LNCAP (cell line): ENCODE measurements around the gene TENT5C.

ENCODE experiments used
- TF ChIP-seq, protein P1 (sequence below): fragments of 450-650 bp; IDR thresholded peaks from 2 replicates; pipeline ENCODE4 v1.5.1; 2017; ENCODE audit warnings: mild to moderate bottlenecking

The TENT5C gene

DNA sequence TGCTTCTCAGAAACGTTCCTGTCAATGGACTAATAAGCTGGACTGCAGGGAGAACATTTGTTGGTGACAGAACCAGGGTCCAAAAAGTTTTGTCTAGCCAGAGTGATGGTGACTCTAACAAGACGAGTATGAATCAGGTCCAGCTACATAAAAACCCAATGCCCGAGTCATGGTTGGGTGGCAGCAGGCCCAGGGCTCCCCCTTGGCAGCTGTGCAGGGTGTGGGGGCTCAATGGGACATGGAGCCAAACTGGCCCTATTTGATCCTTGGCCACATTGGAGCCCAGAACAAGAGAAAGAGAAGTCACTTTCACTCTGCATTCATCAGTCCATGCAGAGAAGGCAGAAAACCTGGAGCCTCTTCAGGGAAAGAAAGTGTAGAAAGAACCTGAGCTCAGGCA is 37.9 kb upstream of the TENT5C start:
- TF ChIP-seq, protein P1, sequence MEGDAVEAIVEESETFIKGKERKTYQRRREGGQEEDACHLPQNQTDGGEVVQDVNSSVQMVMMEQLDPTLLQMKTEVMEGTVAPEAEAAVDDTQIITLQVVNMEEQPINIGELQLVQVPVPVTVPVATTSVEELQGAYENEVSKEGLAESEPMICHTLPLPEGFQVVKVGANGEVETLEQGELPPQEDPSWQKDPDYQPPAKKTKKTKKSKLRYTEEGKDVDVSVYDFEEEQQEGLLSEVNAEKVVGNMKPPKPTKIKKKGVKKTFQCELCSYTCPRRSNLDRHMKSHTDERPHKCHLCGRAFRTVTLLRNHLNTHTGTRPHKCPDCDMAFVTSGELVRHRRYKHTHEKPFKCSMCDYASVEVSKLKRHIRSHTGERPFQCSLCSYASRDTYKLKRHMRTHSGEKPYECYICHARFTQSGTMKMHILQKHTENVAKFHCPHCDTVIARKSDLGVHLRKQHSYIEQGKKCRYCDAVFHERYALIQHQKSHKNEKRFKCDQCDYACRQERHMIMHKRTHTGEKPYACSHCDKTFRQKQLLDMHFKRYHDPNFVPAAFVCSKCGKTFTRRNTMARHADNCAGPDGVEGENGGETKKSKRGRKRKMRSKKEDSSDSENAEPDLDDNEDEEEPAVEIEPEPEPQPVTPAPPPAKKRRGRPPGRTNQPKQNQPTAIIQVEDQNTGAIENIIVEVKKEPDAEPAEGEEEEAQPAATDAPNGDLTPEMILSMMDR = no peak

DNA sequence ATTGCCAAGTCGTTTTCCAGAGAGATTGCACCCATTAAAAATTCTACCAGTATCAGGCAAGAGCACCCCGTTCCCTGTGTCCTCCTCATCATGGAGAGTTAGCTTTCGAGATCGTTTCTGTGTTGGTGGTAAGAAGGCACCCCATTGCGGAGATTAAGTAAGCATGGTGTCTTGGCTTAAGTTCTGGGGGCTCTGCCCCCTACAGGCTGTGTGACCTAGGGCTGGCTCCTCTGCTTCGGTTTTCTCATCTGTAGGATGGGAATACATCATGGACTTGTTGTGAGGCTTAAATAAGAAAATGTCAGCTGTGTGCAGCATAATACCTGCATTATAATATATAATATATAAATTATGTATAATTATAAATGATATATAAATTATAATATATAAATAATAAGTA is 36.8 kb upstream of the TENT5C start:
- TF ChIP-seq, protein P1 = no peak

DNA sequence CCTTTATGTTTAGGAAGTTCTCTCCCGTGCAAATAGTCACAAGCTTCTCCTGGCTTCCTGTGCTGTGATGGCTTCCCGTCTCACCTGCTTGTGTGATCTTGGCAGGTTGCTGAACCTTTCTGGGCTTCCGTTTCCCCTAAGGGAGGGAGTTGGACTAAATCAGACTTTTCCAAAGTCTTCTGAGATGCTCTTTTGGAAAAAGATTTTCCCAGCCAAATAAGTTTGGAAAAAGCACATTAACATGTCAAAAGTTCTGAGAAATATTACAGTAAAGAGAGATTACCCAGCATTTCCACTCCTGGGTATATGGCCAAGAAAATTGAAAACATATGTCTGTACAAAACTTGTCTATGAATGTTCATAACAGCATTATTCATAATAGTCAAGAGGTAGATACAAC is 36.0 kb upstream of the TENT5C start:
- TF ChIP-seq, protein P1 = no peak

DNA sequence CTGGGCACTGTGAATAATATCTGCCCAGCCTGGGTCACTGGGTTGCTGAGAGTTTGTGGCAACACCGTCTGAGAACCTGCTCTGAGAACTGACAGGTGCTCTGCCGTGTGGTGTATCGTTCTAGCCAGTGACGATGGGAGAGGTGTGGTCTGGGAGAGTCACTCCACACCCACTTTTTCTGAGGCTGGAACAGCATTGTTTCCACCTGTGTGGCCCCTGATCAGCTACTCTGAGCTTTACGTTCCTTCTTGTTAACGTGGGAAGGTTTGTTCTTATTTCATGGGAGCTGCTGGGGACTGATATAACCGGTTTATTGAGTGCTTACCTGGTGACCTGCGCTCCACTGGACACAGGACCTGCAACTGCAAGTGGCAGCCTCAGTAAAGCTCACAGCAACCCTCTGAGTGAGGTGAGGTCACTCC is 34.8 kb upstream of the TENT5C start:
- TF ChIP-seq, protein P1 = no peak

DNA sequence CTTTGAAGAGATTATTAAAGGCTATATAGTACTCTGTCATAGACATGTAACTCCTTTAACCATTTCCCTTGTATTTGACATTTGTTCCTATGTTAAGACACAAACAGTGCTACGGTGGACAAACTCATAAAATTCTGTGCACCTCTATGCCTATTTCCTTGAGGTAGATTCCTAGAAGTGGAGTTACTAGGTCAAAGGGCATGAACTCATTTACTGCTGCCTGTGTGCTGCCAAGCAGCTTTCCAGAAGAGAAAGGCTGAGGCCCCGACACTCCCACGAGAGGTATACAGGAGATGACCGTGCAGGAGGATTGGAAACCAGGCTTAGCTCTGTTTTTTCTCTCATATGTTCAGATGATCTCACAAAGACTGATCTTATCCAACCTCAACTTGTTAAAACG is 34.4 kb upstream of the TENT5C start:
- TF ChIP-seq, protein P1 = no peak

DNA sequence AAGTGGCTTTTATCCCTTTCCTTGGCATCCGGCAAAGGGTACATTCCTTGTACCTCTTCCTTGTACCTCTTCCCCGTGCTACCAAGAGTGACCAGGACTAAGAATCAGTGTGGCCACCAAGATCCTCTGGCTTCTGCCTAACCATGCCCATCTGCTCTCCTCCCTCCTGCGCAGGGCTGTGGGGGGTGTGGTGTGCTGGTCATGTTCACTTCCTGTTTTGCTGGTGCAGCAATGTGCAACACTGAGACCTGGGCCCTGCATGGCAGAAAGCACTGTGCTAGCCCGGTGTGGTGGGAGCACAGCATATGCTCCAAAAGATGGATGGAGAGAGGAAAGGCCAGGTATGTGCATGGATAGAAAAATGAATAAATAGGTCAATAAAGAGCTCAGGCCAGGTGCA is 33.3 kb upstream of the TENT5C start:
- TF ChIP-seq, protein P1 = no peak

DNA sequence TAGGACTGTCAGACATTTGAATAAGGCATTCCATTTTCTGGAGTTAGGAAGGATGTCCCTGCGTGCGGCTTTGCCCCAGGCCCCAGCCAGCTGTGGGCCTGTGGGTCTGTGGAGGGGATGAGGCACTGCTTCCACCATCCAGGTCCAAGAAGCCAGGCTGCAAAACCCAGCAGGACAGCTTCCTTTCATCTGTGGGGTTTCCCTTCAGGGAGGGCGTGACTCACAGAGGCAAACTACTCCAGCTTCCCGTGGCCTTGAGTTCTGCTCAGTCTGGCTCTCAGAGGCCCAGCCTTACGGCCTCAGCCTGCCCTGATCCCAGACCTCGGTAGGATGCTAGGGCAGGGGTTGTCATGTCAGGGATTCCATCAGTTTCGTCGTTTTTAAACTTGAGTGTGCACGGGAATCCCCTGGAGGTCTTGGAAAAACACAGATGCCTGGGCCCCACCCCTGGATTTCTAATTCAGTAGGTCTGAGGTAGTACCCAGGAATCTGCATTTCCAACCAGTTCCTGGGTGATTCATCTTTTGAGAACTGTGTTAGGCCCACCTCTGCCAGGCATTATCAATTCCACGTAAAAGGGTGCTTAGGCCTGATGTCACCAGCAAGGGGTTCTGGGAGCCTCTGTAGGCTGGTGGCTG is 32.3 kb upstream of the TENT5C start:
- TF ChIP-seq, protein P1 = no peak
